Keratinocyte (primary cell): Measurements from ENCODE around the gene CRTAP.

ENCODE experiments used
- EZH2 ChIP-seq: IDR thresholded peaks from one replicate; pipeline ENCODE4 v1.6.1; 2012; ENCODE audit warnings: inconsistent platforms, mild to moderate bottlenecking, low read length, moderate library complexity
- TF ChIP-seq, protein P1 (sequence below), 3 experiments: IDR thresholded peaks in 1 of 3; conservative IDR thresholded peaks in 1 of 3; optimal IDR thresholded peaks in 1 of 3; 2 replicates in 2 of 3; 3 replicates in 1 of 3; pipeline versions ENCODE3 to v1.5.1; 2011; ENCODE audit warnings: low read length in 3 of 3, mild to moderate bottlenecking in 3 of 3, moderate library complexity in 2 of 3, control low read depth in 1 of 3, inconsistent platforms in 1 of 3; ENCODE audit not compliant: insufficient read depth in 2 of 3; ENCODE audit errors: extremely low read depth in 1 of 3

DNA sequence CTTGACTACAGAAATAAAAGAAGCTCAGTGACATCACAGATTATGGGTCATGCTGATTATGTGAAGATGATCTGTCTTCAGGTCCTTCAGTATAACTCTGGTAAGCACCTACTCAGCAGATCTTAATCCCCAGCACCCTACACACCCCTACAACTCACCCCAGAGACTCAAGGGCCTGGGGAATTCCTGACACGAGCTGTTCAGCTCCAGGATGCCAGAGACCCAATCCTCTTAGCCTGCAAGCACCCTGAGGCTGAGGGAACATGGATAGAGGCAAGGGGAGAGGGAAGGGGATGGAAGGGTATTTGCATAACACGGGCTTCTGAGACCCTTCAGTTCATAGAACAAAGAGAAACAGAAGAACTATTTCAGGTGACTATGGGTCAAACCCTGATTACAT is 29.9 kb upstream of the CRTAP start:
- TF ChIP-seq, protein P1, sequence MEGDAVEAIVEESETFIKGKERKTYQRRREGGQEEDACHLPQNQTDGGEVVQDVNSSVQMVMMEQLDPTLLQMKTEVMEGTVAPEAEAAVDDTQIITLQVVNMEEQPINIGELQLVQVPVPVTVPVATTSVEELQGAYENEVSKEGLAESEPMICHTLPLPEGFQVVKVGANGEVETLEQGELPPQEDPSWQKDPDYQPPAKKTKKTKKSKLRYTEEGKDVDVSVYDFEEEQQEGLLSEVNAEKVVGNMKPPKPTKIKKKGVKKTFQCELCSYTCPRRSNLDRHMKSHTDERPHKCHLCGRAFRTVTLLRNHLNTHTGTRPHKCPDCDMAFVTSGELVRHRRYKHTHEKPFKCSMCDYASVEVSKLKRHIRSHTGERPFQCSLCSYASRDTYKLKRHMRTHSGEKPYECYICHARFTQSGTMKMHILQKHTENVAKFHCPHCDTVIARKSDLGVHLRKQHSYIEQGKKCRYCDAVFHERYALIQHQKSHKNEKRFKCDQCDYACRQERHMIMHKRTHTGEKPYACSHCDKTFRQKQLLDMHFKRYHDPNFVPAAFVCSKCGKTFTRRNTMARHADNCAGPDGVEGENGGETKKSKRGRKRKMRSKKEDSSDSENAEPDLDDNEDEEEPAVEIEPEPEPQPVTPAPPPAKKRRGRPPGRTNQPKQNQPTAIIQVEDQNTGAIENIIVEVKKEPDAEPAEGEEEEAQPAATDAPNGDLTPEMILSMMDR (optimal IDR thresholded peaks at IDR 0.05 in 1 of 3, IDR thresholded peaks at IDR 0.05 in 1 of 3, conservative IDR thresholded peaks at IDR 0.05 in 1 of 3; ENCODE audit: extremely low read depth in 1 of 3, insufficient read depth in 2 of 3, low read length in 3 of 3): no peak
- TF ChIP-seq EZH2: no peak
